Measurements from ENCODE around the gene FAH. TPM values are rescaled to one million over a fixed set of nuclear protein-coding genes. Genes with fewer than 3 reads are reported as not detected.
A peak's percentile ranks its signal among the peaks of the same experiment; 100 is the strongest.

The FAH gene
- 23.4 TPM for total RNA-seq

GRCh38 chr15:80152896-80153876, at the start of gene FAH:
Gene FAH (plus strand): TSS chr15:80152999. CDS start chr15:80153055, 56 bp downstream.
- DNase-seq (ENCODE audit: low spot score in 2 of 2): no peak
- intact Hi-C loops (cut with DNase I): loop anchor here (1.0 to 10.0 kb wide), 6 partner anchors 20 to 852 kb away; partner anchors contain the start of genes MTHFS, TLNRD1 and ZFAND6
- peak within 1 kb of the TSS; percentile 83 to 85 for H3K27ac ChIP-seq
- peak within 1 kb of the TSS; percentile 71 to 84 for H3K4me3 ChIP-seq
- H3K27me3 ChIP-seq: no peaks in the 10 kb centered on the region
- peaks cover 2 to 3% of the 10 kb centered on the region in 2 donors for H3K36me3 ChIP-seq
- H3K9me3 ChIP-seq: no peaks in the 10 kb centered on the region
- peaks cover 4 to 15% of the 10 kb centered on the region in 2 donors for H3K4me1 ChIP-seq
- no peak for TF ChIP-seq CTCF (IDR thresholded peaks at IDR 0.05)

- H3K27me3 ChIP-seq: no peaks in the 10 kb centered on the region
- no peak overlapping the region for H3K4me3 ChIP-seq
- DNase-seq (ENCODE audit: low spot score in 2 of 2): no peak
- TF ChIP-seq CTCF (IDR thresholded peaks at IDR 0.05): no peak
- intact Hi-C loops (cut with DNase I): no loop called here
- no peaks in the 10 kb centered on the region for H3K4me1 ChIP-seq
- no peak overlapping the region for H3K27ac ChIP-seq
- H3K9me3 ChIP-seq: no peaks in the 10 kb centered on the region
- H3K36me3 ChIP-seq: no peaks in the 10 kb centered on the region
Observed at GRCh38 chr15:80105193-80105592, 47.6 kb upstream of the FAH start.

- Histone ChIP-seq H3K9me3 (no peaks in the 10 kb centered on the region), H3K27me3 (no peaks in the 10 kb centered on the region), H3K36me3 (no peaks in the 10 kb centered on the region), H3K4me1 (no peaks in the 10 kb centered on the region), H3K27ac (no peak overlapping the region), H3K4me3 (no peak overlapping the region)
- TF ChIP-seq CTCF (IDR thresholded peaks at IDR 0.05): no peak
- no peak for DNase-seq (ENCODE audit: low spot score in 2 of 2)
- intact Hi-C loops (cut with DNase I): no loop called here
Observed at GRCh38 chr15:80105595-80105994, 47.2 kb upstream of the FAH start.

- Histone ChIP-seq H3K27me3 (no peaks in the 10 kb centered on the region), H3K9me3 (no peaks in the 10 kb centered on the region), H3K4me1 (no peaks in the 10 kb centered on the region), H3K27ac (no peak overlapping the region), H3K4me3 (no peak overlapping the region), H3K36me3 (no peaks in the 10 kb centered on the region)
- DNase-seq (ENCODE audit: low spot score in 2 of 2): no peak
- no peak for TF ChIP-seq CTCF (IDR thresholded peaks at IDR 0.05)
- intact Hi-C loops (cut with DNase I): no loop called here
Observed at GRCh38 chr15:80106051-80106450, 46.7 kb upstream of the FAH start.

- Histone ChIP-seq H3K9me3 (no peaks in the 10 kb centered on the region), H3K4me3 (no peak overlapping the region), H3K27ac (no peak overlapping the region), H3K4me1 (no peaks in the 10 kb centered on the region), H3K27me3 (no peaks in the 10 kb centered on the region), H3K36me3 (no peaks in the 10 kb centered on the region)
- intact Hi-C loops (cut with DNase I): no loop called here
- no peak for TF ChIP-seq CTCF (IDR thresholded peaks at IDR 0.05)
- no peak for DNase-seq (ENCODE audit: low spot score in 2 of 2)
Observed at GRCh38 chr15:80107204-80107603, 45.6 kb upstream of the FAH start.
